H4 (cell line): ENCODE results near the gene CLEC18B. TPM values are rescaled to one million over a fixed set of nuclear protein-coding genes. Genes with fewer than 3 reads are reported as not detected.
"Not testable (repeated sequence)": the region's sequence is repeated elsewhere in the genome, so short reads cannot be mapped to it uniquely, and the experiment has no call there.

Experiments used
- DNase-seq: peaks from one replicate; pipeline ENCODE4 v3.0.0-alpha.2; 2015; ENCODE audit warnings: low spot score
- total RNA-seq: library from RNA; depleted of rRNA; stranded (reverse); fragments of >200 nt; shearing (Covaris generic); gene quantifications from 2 replicates; pipeline ENCODE4 v1.2.3, GENCODE V29; 2014; rRNA removed

Gene CLEC18B
- total RNA-seq = 0.02 and 2.0 TPM in 2 replicates

GRCh38 chr16:74420612-74421481, at the start of gene CLEC18B:
CLEC18B (minus strand) TSS chr16:74421478; CDS start chr16:74421270, 208 bp downstream.
- not testable (repeated sequence) for DNase-seq

DNA sequence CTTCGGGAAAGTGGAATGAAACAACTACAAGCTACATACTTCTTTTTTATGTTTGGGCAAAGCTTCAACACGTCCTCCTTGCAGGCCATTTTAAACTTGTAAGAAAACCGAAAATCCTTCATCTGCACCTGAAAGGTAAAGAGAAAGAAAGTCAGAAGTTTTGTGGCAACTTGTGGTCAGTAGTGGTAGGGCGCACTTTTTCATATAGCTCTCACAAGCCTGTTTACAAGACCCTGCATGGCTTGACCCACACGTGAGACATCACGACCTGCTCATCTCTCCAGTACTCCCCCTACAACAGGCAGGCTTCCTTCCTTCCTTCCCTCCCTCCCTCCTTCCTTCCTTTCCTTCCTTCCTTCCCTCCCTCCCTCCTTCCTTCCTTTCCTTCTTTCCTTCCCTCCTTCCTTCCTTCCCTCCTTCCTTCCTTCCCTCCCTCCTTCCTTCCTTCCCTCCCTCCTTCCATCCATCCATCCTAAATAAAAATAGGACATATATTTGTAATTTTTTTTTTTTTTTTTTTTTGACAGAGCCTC, 48.7 kb upstream of the CLEC18B start:
- DNase-seq = no peak

- DNase-seq = no peak
Measured at GRCh38 chr16:74468807-74469525, 47.7 kb upstream of the CLEC18B start.

GRCh38 chr16:74466872-74467271, 45.6 kb upstream of the CLEC18B start:
- DNase-seq = no peak

GRCh38 chr16:74465851-74466685, 44.8 kb upstream of the CLEC18B start:
- no peak for DNase-seq

- DNase-seq = no peak
Measured at GRCh38 chr16:74465281-74465680, 44.0 kb upstream of the CLEC18B start.

DNA sequence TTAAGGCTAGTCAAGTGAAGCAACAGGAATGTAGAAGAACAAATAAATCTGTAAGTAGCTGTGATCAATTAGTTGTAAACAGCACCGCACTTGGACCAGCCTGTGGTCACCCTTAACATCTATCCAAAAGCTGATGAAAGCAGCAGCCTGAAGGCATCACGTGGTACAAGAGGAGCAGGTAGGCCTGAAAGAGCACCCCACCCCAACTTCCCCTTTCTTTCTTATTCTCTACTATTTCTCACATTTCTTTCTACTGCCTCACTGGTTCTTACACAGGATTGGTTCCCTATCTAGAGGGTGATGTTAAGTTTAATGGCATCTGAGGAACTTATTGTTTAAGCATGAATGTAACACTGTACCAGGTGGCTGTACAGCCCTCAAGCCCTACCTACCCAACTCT, 42.6 kb upstream of the CLEC18B start:
- DNase-seq = no peak

DNA sequence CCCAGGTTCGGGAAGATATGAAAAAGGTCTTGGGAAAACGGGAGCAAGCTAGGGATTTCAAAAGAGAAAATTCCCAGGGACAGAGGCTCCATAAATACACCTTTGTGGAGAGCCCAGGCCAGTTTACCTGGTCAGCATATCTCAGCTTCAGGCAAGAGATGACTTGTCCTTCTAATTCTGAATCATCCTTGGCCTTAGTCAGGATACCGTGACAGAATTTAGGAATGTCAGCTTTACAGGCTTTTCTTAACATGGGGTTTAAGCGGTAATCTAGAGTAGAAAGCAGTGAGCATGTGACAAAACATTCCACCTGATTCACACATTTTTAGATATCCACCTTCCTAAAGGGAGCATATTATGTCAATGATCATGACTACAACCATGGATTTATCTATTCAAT, 41.1 kb upstream of the CLEC18B start:
- no peak for DNase-seq

GRCh38 chr16:74461826-74462225, 40.5 kb upstream of the CLEC18B start:
- DNase-seq = no peak

GRCh38 chr16:74460542-74460941, 39.3 kb upstream of the CLEC18B start:
- DNase-seq = no peak

DNA sequence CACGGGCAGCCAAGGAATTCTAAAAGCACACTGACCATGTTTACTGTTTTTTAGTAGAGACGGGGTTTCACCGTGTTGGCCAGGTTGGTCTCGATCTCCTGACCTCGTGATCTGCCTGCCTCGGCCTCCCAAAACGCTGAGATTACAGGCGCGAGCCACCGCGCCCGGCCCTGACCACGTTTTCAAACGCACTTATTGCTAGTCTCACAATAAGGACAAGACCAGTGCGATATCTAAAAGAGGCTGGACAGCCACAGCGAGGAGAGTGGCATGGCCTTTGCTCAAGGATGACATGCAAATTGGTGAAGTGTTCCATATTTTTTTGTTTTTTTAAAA, 35.0 kb upstream of the CLEC18B start:
- no peak for DNase-seq

DNA sequence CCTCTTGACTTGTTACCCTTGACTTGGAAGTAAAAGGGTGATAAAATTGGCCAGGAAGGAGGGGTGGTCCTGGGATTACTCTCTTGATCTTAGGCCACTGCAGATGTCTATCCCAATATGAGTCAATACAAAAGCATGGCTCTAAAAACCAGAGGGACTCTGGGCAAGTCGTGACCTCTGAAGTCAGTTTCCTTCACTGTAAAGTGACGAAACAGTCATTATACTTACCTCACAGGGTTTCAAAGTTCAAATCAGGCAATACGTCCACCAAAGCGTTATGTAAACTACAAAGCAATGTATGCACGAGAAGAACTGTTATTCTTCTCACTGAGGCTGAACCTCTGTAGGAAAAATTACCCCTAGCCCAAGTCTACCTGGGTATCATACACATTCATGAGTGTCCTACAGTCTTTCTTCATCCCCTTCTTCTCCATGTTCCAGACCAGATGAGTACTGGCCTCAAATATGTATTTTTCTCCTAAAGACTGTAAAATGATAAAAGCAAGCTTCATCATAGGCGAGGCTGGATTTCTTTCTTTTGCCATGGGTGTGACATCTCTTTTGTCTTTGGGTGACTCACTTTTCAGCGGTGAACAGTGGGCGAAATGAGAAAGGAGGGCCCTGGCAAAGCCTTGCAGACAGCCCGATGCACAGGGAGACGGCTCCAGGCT, 34.5 kb upstream of the CLEC18B start:
- DNase-seq = no peak

DNA sequence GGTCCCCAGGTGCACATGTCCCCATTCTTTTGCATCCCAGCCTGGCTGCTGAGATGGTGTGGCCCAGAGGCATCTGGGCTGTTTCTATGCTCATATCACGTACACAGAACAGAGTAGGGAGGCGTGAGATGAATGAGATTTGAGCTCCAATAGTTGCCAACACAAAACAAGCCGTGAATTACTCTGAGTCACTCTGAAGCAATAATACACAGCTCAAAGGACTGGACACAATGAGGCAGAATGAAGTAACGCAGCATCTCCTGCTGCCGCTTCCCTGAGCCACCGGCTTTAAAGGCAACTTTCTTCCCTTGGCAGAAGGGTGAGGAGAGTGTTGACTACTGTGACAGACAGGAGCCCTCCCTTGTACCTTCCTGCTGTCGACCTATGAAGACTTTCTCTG, 33.9 kb upstream of the CLEC18B start:
- DNase-seq = no peak

- no peak for DNase-seq
Measured at GRCh38 chr16:74451951-74452758, 30.9 kb upstream of the CLEC18B start.

DNA sequence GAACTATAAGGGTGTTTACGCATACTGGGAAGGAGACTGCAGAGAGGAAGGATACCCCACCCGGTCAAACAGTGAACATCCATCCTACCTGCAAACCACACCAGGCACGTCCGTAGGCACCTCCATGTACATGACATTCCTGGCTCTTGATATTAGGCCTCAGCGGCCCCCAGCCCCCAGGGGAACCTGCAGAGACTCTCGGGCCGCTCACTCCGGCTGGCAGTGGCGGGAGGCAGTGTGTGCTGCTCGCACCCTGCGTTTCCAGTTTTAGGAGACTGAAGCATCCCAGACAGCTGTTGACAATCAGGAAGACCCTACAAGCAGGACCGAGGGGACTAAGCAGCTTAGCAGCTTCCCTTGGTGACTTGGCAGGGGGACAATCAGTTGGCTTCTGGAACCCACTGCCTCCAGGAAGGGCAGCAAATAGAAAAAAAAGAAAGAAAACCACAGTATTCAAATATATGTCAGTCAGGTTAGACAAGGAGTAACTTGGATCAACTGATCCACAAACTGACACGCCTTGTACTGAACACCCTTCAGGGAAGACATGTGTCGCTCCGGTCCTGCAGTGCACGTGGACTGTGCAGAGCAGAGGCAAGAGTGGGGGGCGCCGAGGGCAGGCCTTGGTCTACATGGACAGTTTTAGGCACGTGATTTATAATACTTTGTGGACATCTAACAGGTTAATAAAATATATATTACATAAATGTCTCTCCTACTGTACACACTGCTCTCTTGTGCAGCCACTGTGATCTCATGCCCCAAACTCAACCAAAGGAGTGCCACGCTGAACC, 29.9 kb upstream of the CLEC18B start:
- no peak for DNase-seq

DNA sequence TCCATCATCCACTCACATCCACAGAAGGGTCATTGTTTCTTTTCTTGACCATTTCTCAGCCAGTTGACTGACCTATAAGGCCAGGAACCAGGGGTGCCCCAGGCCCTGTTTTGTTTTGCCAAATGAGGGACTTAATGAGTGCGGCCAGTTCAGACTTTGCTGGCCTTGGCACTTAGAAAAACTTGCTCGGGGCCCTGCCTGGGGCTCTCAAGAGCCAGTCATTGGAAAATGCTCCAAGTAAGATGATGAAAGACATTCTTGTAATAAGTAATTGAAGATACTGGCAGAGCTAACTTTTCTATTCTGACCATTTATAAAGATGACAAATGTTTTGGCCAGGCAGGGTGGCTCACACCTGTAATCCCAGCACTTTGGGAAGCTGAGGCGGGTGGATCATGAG, 29.0 kb upstream of the CLEC18B start:
- no peak for DNase-seq

GRCh38 chr16:74449470-74449869, 28.2 kb upstream of the CLEC18B start:
- DNase-seq = no peak

DNA sequence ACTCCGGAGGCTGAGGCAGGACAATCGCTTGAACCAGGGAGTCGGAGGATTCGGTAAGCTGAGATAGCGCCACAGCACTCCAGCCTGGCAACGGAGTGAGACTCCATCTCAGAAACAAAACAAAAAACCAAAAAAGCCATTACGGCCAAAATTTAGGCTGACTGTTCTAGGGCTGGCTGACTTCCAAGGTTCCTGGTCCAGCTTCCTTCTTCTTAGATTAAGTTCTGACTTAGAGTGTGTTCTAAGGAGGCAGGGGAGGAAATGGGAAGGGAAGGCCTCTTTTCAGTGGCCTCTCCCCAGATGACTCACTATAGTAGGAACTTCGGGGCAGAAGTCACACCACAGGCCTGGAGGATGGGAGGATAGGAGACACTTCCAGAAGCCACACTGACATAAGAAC, 27.7 kb upstream of the CLEC18B start:
- peak; percentile 67 for DNase-seq

DNA sequence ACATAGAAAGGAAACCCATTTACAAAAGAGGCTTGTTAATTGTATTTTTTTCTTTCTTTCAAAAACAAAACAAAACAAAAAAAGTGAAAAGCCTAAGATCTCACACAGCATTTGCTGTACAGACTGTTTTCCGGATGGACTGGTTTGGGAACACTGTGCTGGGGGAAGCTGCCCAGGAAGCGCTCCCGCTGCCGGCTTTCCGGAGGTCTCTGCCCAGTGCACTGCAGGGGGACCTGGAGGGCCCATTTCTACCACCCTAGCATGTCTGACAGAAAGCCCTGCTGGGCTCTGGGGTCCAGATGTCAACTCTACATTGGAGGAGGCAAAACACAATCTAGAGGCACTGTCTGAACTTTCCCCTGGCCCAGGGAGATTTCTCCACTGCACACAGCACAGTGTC, 26.3 kb upstream of the CLEC18B start:
- DNase-seq = no peak

DNA sequence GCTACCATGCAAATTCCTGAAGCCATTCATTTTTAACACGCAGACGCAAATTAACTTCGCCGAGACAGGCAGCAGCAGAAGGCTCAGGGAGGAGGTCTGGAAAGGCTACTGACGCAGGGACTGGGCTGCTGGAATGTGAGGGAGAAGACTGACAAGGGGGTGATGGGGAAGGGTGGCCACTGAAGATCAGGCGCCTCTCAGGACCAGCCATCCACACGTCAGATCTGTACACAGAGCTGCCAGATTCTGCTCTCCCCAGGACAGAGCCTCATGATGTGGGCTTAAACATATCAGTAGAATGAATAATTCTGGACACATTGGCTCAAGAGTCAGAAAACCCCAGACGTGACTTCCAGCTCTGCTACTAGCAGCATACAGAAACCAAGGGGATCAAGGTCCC, 25.6 kb upstream of the CLEC18B start:
- no peak for DNase-seq
